AG04449 (cell line): ENCODE data around the gene PRKG1.

ENCODE experiments used
- CTCF ChIA-PET: fragments of 350-600 bp; formaldehyde crosslinking; extraction: SDS; loops from one replicate; lab custom pipeline; 2021; ENCODE audit warnings: antibody characterized with exemption; lab: Yijun Ruan, JAX
- POLR2A ChIA-PET: fragments of 400-600, 350-600 bp; formaldehyde crosslinking; extraction: SDS; loops from one replicate; lab custom pipeline; 2020; ENCODE audit warnings: antibody characterized with exemption, inconsistent platforms; lab: Yijun Ruan, JAX
- DNase-seq: peaks from one replicate; pipeline ENCODE4 v3.0.0-alpha.2; 2010; ENCODE audit warnings: low read depth, low spot score
- H3K4me3 ChIP-seq: 2 replicates; pipeline ENCODE4 v1.5.1; 2011; ENCODE audit warnings: low read depth, mild to moderate bottlenecking, control low read depth, low read length
- TF ChIP-seq, protein P1 (sequence below): IDR thresholded peaks from one replicate; pipeline ENCODE4 v1.5.1; 2011; ENCODE audit warnings: mild to moderate bottlenecking, moderate library complexity, low read length, control low read depth, inconsistent platforms; ENCODE audit not compliant: insufficient read depth; ENCODE audit errors: missing control alignments

Gene PRKG1

DNA sequence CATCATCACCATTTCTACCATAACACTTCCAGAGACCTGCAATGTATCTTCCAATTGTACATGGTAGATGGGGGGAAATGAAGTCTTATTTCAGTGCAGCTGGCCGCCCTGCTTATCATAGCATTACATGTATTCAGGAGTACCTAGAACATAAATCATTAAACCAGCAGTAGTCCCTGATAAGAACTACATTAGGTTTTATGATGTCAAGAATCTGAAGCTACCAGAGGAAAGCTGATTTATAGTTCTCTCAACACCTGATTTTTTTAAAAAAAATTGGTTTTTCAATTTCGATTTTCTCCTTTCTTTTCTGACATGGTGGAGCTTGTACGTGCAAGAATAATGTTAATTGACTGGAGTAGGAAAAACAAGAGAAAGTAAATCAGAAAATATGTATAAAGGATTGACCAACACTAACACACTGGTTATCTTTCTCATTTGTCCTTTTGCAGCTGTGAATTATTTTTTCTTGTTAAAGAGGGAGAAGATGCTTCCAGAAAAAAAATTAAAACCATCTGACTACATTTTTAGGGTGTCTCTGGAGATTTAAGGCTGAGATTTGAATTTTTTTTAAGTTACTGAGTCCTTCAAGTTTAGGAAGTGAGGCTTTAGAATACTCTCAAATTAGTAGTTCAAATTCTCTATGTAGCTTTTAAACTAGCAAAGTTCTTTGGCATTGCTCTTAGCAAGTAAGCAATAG is 566.0 kb downstream of the PRKG1 start:
- H3K4me3 ChIP-seq, result no peak overlapping the region
- ChIA-PET POLR2A (no interaction called here), CTCF (interaction anchor here (0.8 to 1.4 kb wide), 2 partner anchors 35 to 322 kb away, joined by 3 read pairs; no protein-coding TSS in a partner anchor)
- TF ChIP-seq, protein P1, sequence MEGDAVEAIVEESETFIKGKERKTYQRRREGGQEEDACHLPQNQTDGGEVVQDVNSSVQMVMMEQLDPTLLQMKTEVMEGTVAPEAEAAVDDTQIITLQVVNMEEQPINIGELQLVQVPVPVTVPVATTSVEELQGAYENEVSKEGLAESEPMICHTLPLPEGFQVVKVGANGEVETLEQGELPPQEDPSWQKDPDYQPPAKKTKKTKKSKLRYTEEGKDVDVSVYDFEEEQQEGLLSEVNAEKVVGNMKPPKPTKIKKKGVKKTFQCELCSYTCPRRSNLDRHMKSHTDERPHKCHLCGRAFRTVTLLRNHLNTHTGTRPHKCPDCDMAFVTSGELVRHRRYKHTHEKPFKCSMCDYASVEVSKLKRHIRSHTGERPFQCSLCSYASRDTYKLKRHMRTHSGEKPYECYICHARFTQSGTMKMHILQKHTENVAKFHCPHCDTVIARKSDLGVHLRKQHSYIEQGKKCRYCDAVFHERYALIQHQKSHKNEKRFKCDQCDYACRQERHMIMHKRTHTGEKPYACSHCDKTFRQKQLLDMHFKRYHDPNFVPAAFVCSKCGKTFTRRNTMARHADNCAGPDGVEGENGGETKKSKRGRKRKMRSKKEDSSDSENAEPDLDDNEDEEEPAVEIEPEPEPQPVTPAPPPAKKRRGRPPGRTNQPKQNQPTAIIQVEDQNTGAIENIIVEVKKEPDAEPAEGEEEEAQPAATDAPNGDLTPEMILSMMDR, result no peak
- DNase-seq, result no peak

DNA sequence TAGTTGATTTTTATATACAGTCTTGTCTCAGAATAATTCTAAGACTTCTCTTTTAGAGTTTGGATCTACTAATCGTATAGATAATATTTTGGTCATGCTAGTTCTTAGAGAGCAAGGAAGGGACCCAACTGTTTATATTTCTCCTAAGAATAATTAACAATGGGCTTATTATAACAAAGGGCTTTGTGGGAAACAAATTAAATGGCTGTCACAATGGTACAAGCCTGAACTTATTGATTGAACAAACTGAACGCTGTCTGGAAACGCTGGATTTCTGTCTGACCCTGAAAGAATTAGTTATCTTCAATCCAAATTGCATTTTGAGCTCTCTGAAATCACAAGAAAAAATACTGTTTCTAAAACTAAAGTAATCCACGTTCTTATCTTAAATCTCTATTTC is 568.3 kb downstream of the PRKG1 start:
- TF ChIP-seq, protein P1, result no peak
- ChIA-PET CTCF (no interaction called here), POLR2A (no interaction called here)
- no peak overlapping the region for H3K4me3 ChIP-seq
- no peak for DNase-seq

DNA sequence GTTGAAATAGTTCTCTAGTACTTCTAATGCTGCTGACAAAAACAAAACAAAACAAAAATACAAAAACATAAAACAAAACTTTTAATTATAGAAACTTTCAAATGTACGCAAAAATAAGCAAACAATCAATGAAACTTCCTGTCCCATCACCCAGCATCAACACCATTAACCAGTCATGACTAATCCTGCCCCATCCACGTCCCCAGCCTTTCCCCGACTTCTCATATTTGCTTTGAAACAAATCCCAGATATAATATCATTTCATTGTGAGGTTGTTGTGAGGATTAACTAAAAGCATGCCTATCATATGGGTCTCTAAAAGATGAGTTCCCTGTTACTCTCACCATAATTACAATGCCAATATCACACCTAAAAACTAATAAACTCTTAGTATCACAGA is 569.4 kb downstream of the PRKG1 start:
- ChIA-PET POLR2A (interaction anchor here (0.9 kb wide), 1 partner anchor 375 kb away, joined by 3 read pairs; no protein-coding TSS in a partner anchor), CTCF (interaction anchor here (0.7 kb wide), 1 partner anchor 8 kb away, joined by 3 read pairs; no protein-coding TSS in a partner anchor)
- TF ChIP-seq, protein P1, result no peak
- no peak for DNase-seq
- H3K4me3 ChIP-seq, result no peak overlapping the region

DNA sequence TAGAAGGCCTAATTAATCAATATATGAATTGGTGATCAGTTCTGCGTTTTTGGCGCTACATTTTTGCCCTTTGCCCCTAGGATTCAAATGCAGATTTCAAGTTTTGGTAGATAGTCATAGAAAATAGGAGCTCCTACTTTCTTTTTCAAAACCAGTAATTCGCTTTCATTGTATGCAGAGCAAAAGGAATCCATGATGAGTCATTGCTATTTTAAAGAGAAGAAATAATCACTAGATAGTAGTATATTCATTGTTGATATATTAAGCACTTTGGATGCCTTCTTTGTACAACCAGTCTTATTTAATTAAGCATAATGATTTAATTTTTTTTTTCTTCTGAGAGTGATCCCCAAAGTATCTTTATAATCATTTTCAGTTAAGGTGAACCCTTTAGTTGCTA is 574.8 kb downstream of the PRKG1 start:
- ChIA-PET CTCF (no interaction called here), POLR2A (no interaction called here)
- DNase-seq, result no peak
- TF ChIP-seq, protein P1, result no peak
- no peak overlapping the region for H3K4me3 ChIP-seq

DNA sequence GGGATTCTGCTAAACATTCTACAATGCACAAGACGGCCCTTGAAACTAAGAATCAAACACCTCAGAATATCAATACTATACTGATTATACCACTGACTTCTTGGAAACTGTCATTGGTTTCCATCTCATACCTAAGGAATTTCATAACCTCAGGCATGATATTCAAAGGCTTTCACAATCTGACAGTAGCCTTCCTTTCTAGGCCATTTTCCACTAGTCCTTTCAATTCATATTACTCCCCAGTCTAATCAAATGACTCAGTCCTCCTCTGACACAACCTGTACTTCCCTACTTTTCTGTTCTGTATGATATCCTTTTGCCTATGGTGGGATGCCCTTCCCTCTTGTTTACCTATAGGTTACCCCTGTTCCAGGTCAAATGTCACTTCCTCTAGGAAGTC is 576.8 kb downstream of the PRKG1 start:
- TF ChIP-seq, protein P1, result no peak
- CTCF ChIA-PET, result no interaction called here
- POLR2A ChIA-PET, result no interaction called here
- DNase-seq, result no peak
- no peak overlapping the region for H3K4me3 ChIP-seq

DNA sequence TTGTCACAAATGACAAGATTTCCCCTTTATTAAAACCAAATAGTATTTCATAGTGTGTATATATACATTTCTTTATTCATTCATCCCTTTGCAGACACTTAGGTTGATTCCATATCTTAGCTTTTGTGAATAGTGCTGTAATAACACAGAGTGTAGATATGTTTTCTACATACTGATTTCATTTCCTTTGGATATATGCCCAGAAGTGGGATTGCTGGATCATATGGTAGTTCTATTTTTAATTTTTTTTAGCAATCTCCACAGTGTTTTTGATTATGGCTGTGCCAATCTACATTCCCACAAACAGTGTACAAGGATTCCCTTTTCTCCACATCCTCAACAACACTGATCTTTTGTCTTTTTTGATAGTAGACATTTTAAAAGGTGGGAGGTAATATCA is 578.7 kb downstream of the PRKG1 start:
- POLR2A ChIA-PET, result no interaction called here
- DNase-seq, result no peak
- TF ChIP-seq, protein P1, result no peak
- H3K4me3 ChIP-seq, result no peak overlapping the region
- CTCF ChIA-PET, result interaction anchor here (1.0 to 1.2 kb wide), 2 partner anchors 29 to 307 kb away, joined by 3 read pairs; no protein-coding TSS in a partner anchor
